K562 (cell line): ENCODE results near the gene GSX2. TPM values are rescaled to one million over a fixed set of nuclear protein-coding genes. Genes with fewer than 3 reads are reported as not detected.
A peak's percentile ranks its signal among the peaks of the same experiment; 100 is the strongest.

ENCODE experiments used
- ATAC-seq: fragments of 200-7000 bp; cut with Tn5 transposase; 3 replicates; pipeline ENCODE4 v1.9.1; 2020; ENCODE audit warnings: moderate library complexity
- BruUV-seq: library from RNA; stranded (reverse); fragments of 400-500 nt; replicated peaks from 2 replicates; lab custom pipeline; 2021; lab: Mats Ljungman, UMichigan
- CTCF ChIA-PET: fragments of 300-600 bp; formaldehyde crosslinking; extraction: SDS; loops from one replicate; lab custom pipeline; 2021; ENCODE audit warnings: low intra/inter-chr PET ratio; lab: Yijun Ruan, JAX
- POLR2A ChIA-PET: fragments of 300-600, 350-650 bp; sonication (Branson Sonifier 250); formaldehyde crosslinking; extraction: SDS; loops from one replicate; lab custom pipeline; 2021; ENCODE audit warnings: antibody characterized with exemption, inconsistent platforms; lab: Yijun Ruan, JAX
- DNase-seq, 4 experiments: peaks; one replicate each; pipeline versions ENCODE4 v3.0.0 to v3.0.0-alpha.2; 2011 to 2018; ENCODE audit warnings: low spot score in 3 of 4, mixed read lengths in 3 of 4; ENCODE audit errors: extremely low read depth in 1 of 4
- FAIRE-seq: peaks from 2 replicates; lab custom pipeline; 2011; peaks lifted over from hg19 to GRCh38; lab: Jason Lieb, UNC
- H2AFZ ChIP-seq: 2 replicates; pipeline ENCODE4 v1.6.0; 2011; ENCODE audit warnings: low read depth, low read length, control low read depth, inconsistent platforms
- H3K27ac ChIP-seq: fragments of 200-600 bp; 3 replicates; pipeline ENCODE4 v1.8.0; 2011; ENCODE audit warnings: low read depth, mild to moderate bottlenecking, control low read depth, inconsistent platforms, low read length, moderate library complexity, mixed read lengths; ENCODE audit errors: extremely low read depth
- H3K27me3 ChIP-seq, 2 experiments: fragments of 300-600 bp in 1 of 2; 2 replicates in 1 of 2; 3 replicates in 1 of 2; pipeline versions ENCODE4 v1.6.0 to v1.8.0; 2011; ENCODE audit warnings: inconsistent platforms in 2 of 2, low read length in 2 of 2, mild to moderate bottlenecking in 1 of 2, mixed read lengths in 1 of 2, moderate library complexity in 1 of 2; ENCODE audit not compliant: control insufficient read depth in 2 of 2, insufficient read depth in 2 of 2
- H3K36me3 ChIP-seq: fragments of 300-600 bp; 3 replicates; pipeline ENCODE4 v1.8.0; 2011; ENCODE audit warnings: mild to moderate bottlenecking, low read length, inconsistent platforms; ENCODE audit not compliant: control insufficient read depth, insufficient read depth
- H3K4me1 ChIP-seq, 2 experiments: fragments of 200-600 bp in 1 of 2; replicated peaks in 1 of 2; 2 replicates in 1 of 2; 3 replicates in 1 of 2; pipeline versions ENCODE4 v1.5.1 to v1.8.0; 2011; ENCODE audit warnings: inconsistent platforms in 2 of 2, low read length in 2 of 2, mild to moderate bottlenecking in 1 of 2, mixed read lengths in 1 of 2, moderate library complexity in 1 of 2; ENCODE audit not compliant: control insufficient read depth in 2 of 2, insufficient read depth in 2 of 2
- H3K4me2 ChIP-seq: 2 replicates; pipeline ENCODE4 v1.6.1; 2011; ENCODE audit warnings: low read length, control low read depth, inconsistent platforms, mixed read lengths; ENCODE audit not compliant: insufficient read depth
- H3K4me3 ChIP-seq: fragments of 200-600 bp; sonication (generic), shearing (Covaris generic); 2 replicates; pipeline ENCODE4 v1.5.1; 2016; ENCODE audit warnings: control low read depth, inconsistent platforms
- H3K79me2 ChIP-seq: fragments of 200-600 bp; 3 replicates; pipeline ENCODE4 v1.8.0; 2011; ENCODE audit warnings: low read length, inconsistent platforms; ENCODE audit not compliant: control insufficient read depth, insufficient read depth
- H3K9ac ChIP-seq, 2 experiments: 2 replicates each; pipeline versions ENCODE4 v1.6.0 to v1.6.1; 2011; ENCODE audit warnings: low read depth in 2 of 2, low read length in 2 of 2, control low read depth in 1 of 2, inconsistent platforms in 1 of 2, mild to moderate bottlenecking in 1 of 2, mixed read lengths in 1 of 2; ENCODE audit not compliant: insufficient read depth in 1 of 2
- H3K9me1 ChIP-seq: one replicate; pipeline ENCODE4 v1.6.0; 2011; ENCODE audit warnings: inconsistent platforms, mild to moderate bottlenecking, low read length, moderate library complexity; ENCODE audit not compliant: control insufficient read depth, insufficient read depth
- H3K9me3 ChIP-seq: replicated peaks from 2 replicates; pipeline ENCODE4 v1.5.1; 2011; ENCODE audit warnings: low read depth, low read length, inconsistent platforms; ENCODE audit not compliant: control insufficient read depth, insufficient read depth
- H4K20me1 ChIP-seq: replicated peaks from 2 replicates; pipeline ENCODE4 v1.6.1; 2011; ENCODE audit warnings: low read length, inconsistent platforms, mixed read lengths; ENCODE audit not compliant: control insufficient read depth, insufficient read depth
- BCOR ChIP-seq: fragments of 450-650 bp; IDR thresholded peaks from 2 replicates; pipeline ENCODE4 v1.6.1; 2016
- DMBX1 ChIP-seq: fragments of 250-450 bp; sonication (Bioruptor Pico); IDR thresholded peaks from 2 replicates; pipeline ENCODE4 v1.8.0; 2022; ENCODE audit warnings: inconsistent platforms, mild to moderate bottlenecking, moderate library complexity, borderline replicate concordance
- MTA2 ChIP-seq: fragments of 450-650 bp; IDR thresholded peaks from 2 replicates; pipeline ENCODE4 v1.6.1; 2016; ENCODE audit warnings: low read depth
- NCOA2 ChIP-seq, 2 experiments: fragments of 450-650 bp; IDR thresholded peaks; 2 replicates each; pipeline ENCODE4 v1.6.1; 2018; ENCODE audit warnings: mild to moderate bottlenecking in 2 of 2, moderate library complexity in 1 of 2; ENCODE audit not compliant: partially characterized antibody in 2 of 2
- POLR2H ChIP-seq: IDR thresholded peaks from 2 replicates; pipeline ENCODE4 v1.6.1; 2016; ENCODE audit warnings: missing genetic modification characterization, low read depth, mild to moderate bottlenecking, control low read depth, missing compliant biosample characterization, moderate library complexity
- RBM25 ChIP-seq: fragments of 200-400 bp; formaldehyde crosslinking; IDR thresholded peaks from 2 replicates; pipeline ENCODE4 v1.6.1; 2018; ENCODE audit warnings: low read length, low read depth, moderate library complexity; ENCODE audit not compliant: severe bottlenecking
- RNF2 ChIP-seq: sonication (generic); IDR thresholded peaks from 2 replicates; pipeline ENCODE4 v1.6.1; 2016
- ZFP36 ChIP-seq: fragments of 150-350 bp; IDR thresholded peaks from 2 replicates; pipeline ENCODE4 v1.6.1; 2018; ENCODE audit warnings: low read length, low read depth; ENCODE audit not compliant: partially characterized antibody
- WGBS: fragments of 100-300 bp; shearing (Covaris generic); methylation state at CpG from one replicate; pipeline ENCODE4 v1.1.6; 2016; ENCODE audit warnings: low coverage, mixed read lengths; ENCODE audit not compliant: insufficient coverage; ENCODE audit errors: missing lambda C conversion rate; 5-methylcytosine and 5-hydroxymethylcytosine counted together
- in situ Hi-C: fragments of 300-500 bp; cut with MboI; formaldehyde crosslinking; loops from 4 replicates; pipeline ENCODE4 v1.15.0; 2018; ENCODE audit warnings: inconsistent platforms, mixed read lengths
- intact Hi-C: fragments of 100-400 bp; cut with micrococcal nuclease; formaldehyde crosslinking; loops from 2 replicates; pipeline ENCODE4 v1.14.2; 2022
- polyA plus RNA-seq, 8 experiments: library from polyadenylated mRNA; depleted of rRNA in 4 of 8; stranded (reverse) in 5 of 8; unstranded in 3 of 8; fragments of >200 nt; fragmentation: Nextera tagmentation in 2 of 8; fragmentation: Illumina TruSeq in 1 of 8; extraction: Ambion mirVana in 2 of 8; extraction: Trizol in 1 of 8; gene quantifications; 2 replicates each; pipeline versions ENCODE4 v1.2.1 to v1.2.3, GENCODE V29; 2011 to 2014; ENCODE audit warnings: inconsistent platforms in 1 of 8, missing spikeins in 1 of 8
- total RNA-seq, 7 experiments: library from RNA; depleted of rRNA in 6 of 7; stranded (reverse); fragments of >200 nt in 6 of 7; fragmentation: Illumina TruSeq in 2 of 7; extraction: Trizol in 2 of 7; gene quantifications; 2 replicates each; pipeline versions ENCODE4 v1.2.1 to v1.2.3, GENCODE V29; 2011 to 2021; ENCODE audit warnings: low replicate concordance in 1 of 7

Gene GSX2
- total and polyA plus RNA-seq, 9 of the 15 experiments (the other 6 are each of a cell fraction or from before 2014, with no cell fraction given) = not detected

DNA sequence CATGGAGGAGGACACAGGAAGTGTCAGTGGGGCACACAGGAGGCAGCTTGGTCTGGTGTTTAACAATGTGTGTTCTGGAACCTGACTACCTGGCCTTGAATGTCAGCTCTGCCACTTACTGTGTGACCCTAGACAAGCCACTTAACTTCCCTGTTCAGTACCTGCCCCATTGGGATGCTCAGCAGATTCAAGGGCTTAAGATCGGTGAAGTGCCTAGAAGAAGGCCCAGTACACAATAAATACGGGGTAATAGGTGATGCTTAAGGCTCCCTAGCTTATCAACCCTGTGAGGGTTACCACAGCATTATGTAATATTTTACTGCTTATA, 33.9 kb upstream of the GSX2 start:
- TF ChIP-seq NCOA2 (IDR thresholded peaks at IDR 0.05; ENCODE audit: partially characterized antibody in 2 of 2) (no peak), MTA2 (no peak), RBM25 (peak; percentile 87), POLR2H (tag) (no peak), DMBX1 (CRISPR knock-in tag) (no peak), BCOR (peak; percentile 32; the same call in 1 of the 2 replicates), RNF2 (no peak), ZFP36 (peak; percentile 46)
- TF ChIP-seq, all 486 proteins: peak for 3
- Histone ChIP-seq H3K36me3 (no peaks in the 10 kb centered on the region), H3K79me2 (peaks cover 33% of the 10 kb centered on the region), H3K27me3 (no peaks in the 10 kb centered on the region), H3K9ac (peak overlapping the region in 1 of 2 experiments; percentile 16; a peak in 1 of 4 replicates), H3K4me3 (no peak overlapping the region), H4K20me1 (no peaks in the 10 kb centered on the region), H3K9me3 (no peaks in the 10 kb centered on the region), H3K4me2 (peak overlapping the region; percentile 61; the same call in 1 of the 2 replicates), H2AFZ (peak overlapping the region; percentile 79), H3K9me1 (no peaks in the 10 kb centered on the region), H3K27ac (peak overlapping the region; percentile 85; the same call in 1 of the 3 replicates), H3K4me1 (peaks cover 7 to 29% of the 10 kb centered on the region in 2 experiments)
- DNase-seq = peak in 1 of 4 experiments; percentile 19
- intact Hi-C loops = no loop called here
- no peak for ATAC-seq
- BruUV-seq = no TSS peak
- FAIRE-seq = no peak
- 46% methylated on average over 2 of the region's 2 CpGs for WGBS
- POLR2A ChIA-PET = interaction anchor here (1.7 kb wide), 2 partner anchors 8 to 33 kb away, joined by 3 to 8 read pairs; no protein-coding TSS in a partner anchor
- in situ Hi-C loops = no loop called here
- CTCF ChIA-PET = interaction anchor here (0.6 kb wide), 1 partner anchor 16 kb away, joined by 4 read pairs; no protein-coding TSS in a partner anchor
